Activated CD4-positive, CD25-positive, alpha-beta regulatory T cell (primary cell): Measurements from ENCODE around the gene LAIR1.
"Not testable (repeated sequence)": the region's sequence is repeated elsewhere in the genome, so short reads cannot be mapped to it uniquely, and the experiment has no call there.

ENCODE experiments used
- DNase-seq, 4 experiments: peaks; one replicate each; lab custom pipeline; 2025; lab: John Stamatoyannopoulos, UW

LAIR1 gene

GRCh38 chr19:54376610-54377285, 12.0 kb upstream of the LAIR1 start:
- DNase-seq = no peak

- not testable (repeated sequence) for DNase-seq
These were observed 10.6 kb upstream of the LAIR1 start for GRCh38 chr19:54375181-54375938.

- DNase-seq = no peak
These were observed 9.3 kb upstream of the LAIR1 start for GRCh38 chr19:54373781-54374631.

- not testable (repeated sequence) for DNase-seq
These were observed 6.7 kb upstream of the LAIR1 start for GRCh38 chr19:54371453-54371852.

- not testable (repeated sequence) for DNase-seq
These were observed 5.7 kb upstream of the LAIR1 start for GRCh38 chr19:54370434-54370796.

- not testable (repeated sequence) for DNase-seq
These were observed 5.1 kb upstream of the LAIR1 start for GRCh38 chr19:54369688-54370433.

- DNase-seq = no peak
These were observed 4.5 kb upstream of the LAIR1 start for GRCh38 chr19:54369082-54369687.

GRCh38 chr19:54366811-54367210, 2.1 kb upstream of the LAIR1 start:
- DNase-seq = no peak

- not testable (repeated sequence) for DNase-seq
These were observed 1.1 kb upstream of the LAIR1 start for GRCh38 chr19:54365798-54366197.

- not testable (repeated sequence) for DNase-seq
These were observed 2.9 kb downstream of the LAIR1 start for GRCh38 chr19:54361680-54362422.

GRCh38 chr19:54359149-54359820, 5.4 kb downstream of the LAIR1 start:
- DNase-seq = not testable (repeated sequence)

GRCh38 chr19:54357381-54357780, 7.3 kb downstream of the LAIR1 start:
- DNase-seq = no peak

- no peak for DNase-seq
These were observed 8.2 kb downstream of the LAIR1 start for GRCh38 chr19:54356444-54357056.

- DNase-seq = no peak
These were observed 9.1 kb downstream of the LAIR1 start for GRCh38 chr19:54355675-54356074.

- no peak for DNase-seq
These were observed 10.0 kb downstream of the LAIR1 start for GRCh38 chr19:54354761-54355160.

GRCh38 chr19:54352546-54352945, 12.2 kb downstream of the LAIR1 start:
- DNase-seq = no peak

GRCh38 chr19:54352041-54352440, 12.7 kb downstream of the LAIR1 start:
- DNase-seq = no peak

GRCh38 chr19:54351474-54351873, 13.3 kb downstream of the LAIR1 start:
- DNase-seq = no peak

- DNase-seq = no peak
These were observed 18.8 kb downstream of the LAIR1 start for GRCh38 chr19:54345938-54346386.

GRCh38 chr19:54343868-54344267, 20.9 kb downstream of the LAIR1 start:
- DNase-seq = no peak
